ENCODE data around the gene MAGEA1.
A peak's percentile ranks its signal among the peaks of the same experiment; 100 is the strongest.

The MAGEA1 gene

DNA sequence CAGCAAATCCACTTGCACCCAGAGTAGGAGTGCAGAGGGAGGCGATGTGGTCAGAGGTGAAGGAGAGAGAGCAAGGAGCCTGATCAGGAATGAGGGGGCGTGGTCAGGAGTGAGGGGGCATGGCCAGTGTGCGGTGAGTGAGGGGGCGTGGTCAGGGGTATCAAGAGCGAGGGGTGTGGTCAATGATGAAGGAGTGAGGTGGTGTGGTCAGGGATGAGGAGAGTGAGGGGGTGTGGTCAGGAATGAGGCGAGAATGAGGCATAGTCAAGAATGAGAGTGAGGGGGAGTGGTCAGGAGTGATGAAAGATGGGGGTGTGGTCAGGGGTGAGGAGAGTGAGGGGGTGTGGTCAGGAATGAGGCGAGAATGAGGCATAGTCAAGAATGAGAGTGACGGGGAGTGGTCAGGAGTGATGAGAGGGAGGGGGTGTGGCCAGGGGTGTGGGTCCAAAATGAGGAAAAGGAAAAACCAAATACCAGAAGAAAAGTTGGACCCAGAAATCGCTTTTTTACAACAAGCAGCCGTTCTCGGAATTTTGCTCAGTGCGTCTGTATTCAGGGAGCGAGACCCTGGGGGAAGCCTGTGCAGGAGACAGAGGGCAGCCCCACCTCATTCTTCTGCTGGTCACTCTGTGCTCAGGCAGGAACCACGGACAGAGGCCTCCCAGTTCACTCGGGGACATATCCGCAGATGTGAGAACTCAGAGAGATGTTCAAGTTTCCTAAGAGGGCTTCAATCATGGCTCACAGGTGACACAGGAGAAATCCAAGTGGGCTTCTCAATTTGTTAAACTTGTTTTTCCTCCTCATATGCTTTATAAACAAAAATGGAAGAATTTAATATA, 47.5 kb downstream of the MAGEA1 start:
- Mint-ChIP-seq H3K4me1 (no peaks in the 10 kb centered on the region), H3K36me3 (ENCODE audit: low read depth) (no peaks in the 10 kb centered on the region), H3K27ac (peak overlapping the region in 1 of 3 experiments; percentile 9), H3K4me3 (peak overlapping the region in 2 of 3 experiments; percentile 23 to 34), H3K27me3 (ENCODE audit: low read depth) (peaks cover 5% of the 10 kb centered on the region), H3K9me3 (peaks cover 8% of the 10 kb centered on the region)
- TF ChIP-seq, protein P1, sequence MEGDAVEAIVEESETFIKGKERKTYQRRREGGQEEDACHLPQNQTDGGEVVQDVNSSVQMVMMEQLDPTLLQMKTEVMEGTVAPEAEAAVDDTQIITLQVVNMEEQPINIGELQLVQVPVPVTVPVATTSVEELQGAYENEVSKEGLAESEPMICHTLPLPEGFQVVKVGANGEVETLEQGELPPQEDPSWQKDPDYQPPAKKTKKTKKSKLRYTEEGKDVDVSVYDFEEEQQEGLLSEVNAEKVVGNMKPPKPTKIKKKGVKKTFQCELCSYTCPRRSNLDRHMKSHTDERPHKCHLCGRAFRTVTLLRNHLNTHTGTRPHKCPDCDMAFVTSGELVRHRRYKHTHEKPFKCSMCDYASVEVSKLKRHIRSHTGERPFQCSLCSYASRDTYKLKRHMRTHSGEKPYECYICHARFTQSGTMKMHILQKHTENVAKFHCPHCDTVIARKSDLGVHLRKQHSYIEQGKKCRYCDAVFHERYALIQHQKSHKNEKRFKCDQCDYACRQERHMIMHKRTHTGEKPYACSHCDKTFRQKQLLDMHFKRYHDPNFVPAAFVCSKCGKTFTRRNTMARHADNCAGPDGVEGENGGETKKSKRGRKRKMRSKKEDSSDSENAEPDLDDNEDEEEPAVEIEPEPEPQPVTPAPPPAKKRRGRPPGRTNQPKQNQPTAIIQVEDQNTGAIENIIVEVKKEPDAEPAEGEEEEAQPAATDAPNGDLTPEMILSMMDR (IDR thresholded peaks at IDR 0.05; ENCODE audit: unreplicated experiment in 3 of 3) = no peak

Measured in nephron (organoid).